ENCODE measurements around the gene SLC35D2.

The SLC35D2 gene

GRCh38 chr9:96398582-96399324 lies 15.2 kb upstream of the SLC35D2 start:
- POLR2A ChIA-PET = no interaction called here
- no peak for TF ChIP-seq ZNF133 (tag by site-specific recombination; IDR thresholded peaks at IDR 0.05)
- no peak for TF ChIP-seq ZXDB (tag by site-specific recombination; IDR thresholded peaks at IDR 0.05)
- TF ChIP-seq ZNF792 (tag by site-specific recombination; IDR thresholded peaks at IDR 0.05) = no peak
- TF ChIP-seq ZFHX2 (tag by site-specific recombination; conservative IDR thresholded peaks at IDR 0.05) = no peak
- no peak for TF ChIP-seq SCRT1 (tag by site-specific recombination; IDR thresholded peaks at IDR 0.05; ENCODE audit: borderline replicate concordance)
- no peak for TF ChIP-seq ZFP37 (tag by site-specific recombination; IDR thresholded peaks at IDR 0.05)
- TF ChIP-seq, protein P1, sequence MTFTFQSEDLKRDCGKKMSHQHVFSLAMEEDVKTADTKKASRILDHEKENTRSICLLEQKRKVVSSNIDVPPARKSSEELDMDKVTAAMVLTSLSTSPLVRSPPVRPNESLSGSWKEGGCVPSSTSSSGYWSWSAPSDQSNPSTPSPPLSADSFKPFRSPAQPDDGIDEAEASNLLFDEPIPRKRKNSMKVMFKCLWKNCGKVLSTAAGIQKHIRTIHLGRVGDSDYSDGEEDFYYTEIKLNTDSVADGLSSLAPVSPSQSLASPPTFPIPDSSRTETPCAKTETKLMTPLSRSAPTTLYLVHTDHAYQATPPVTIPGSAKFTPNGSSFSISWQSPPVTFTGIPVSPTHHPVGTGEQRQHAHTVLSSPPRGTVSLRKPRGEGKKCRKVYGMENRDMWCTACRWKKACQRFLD (tag by site-specific recombination; IDR thresholded peaks at IDR 0.05) = no peak
- TF ChIP-seq ZNF677 (tag by site-specific recombination; IDR thresholded peaks at IDR 0.05) = no peak
- no peak for TF ChIP-seq ZFP41 (tag by site-specific recombination; IDR thresholded peaks at IDR 0.05; ENCODE audit: borderline replicate concordance)
- TF ChIP-seq MYNN (tag by site-specific recombination; IDR thresholded peaks at IDR 0.05; ENCODE audit: borderline replicate concordance) = no peak
- no peak for TF ChIP-seq ZBTB17 (tag by site-specific recombination; IDR thresholded peaks at IDR 0.05)
- TF ChIP-seq, protein P2, sequence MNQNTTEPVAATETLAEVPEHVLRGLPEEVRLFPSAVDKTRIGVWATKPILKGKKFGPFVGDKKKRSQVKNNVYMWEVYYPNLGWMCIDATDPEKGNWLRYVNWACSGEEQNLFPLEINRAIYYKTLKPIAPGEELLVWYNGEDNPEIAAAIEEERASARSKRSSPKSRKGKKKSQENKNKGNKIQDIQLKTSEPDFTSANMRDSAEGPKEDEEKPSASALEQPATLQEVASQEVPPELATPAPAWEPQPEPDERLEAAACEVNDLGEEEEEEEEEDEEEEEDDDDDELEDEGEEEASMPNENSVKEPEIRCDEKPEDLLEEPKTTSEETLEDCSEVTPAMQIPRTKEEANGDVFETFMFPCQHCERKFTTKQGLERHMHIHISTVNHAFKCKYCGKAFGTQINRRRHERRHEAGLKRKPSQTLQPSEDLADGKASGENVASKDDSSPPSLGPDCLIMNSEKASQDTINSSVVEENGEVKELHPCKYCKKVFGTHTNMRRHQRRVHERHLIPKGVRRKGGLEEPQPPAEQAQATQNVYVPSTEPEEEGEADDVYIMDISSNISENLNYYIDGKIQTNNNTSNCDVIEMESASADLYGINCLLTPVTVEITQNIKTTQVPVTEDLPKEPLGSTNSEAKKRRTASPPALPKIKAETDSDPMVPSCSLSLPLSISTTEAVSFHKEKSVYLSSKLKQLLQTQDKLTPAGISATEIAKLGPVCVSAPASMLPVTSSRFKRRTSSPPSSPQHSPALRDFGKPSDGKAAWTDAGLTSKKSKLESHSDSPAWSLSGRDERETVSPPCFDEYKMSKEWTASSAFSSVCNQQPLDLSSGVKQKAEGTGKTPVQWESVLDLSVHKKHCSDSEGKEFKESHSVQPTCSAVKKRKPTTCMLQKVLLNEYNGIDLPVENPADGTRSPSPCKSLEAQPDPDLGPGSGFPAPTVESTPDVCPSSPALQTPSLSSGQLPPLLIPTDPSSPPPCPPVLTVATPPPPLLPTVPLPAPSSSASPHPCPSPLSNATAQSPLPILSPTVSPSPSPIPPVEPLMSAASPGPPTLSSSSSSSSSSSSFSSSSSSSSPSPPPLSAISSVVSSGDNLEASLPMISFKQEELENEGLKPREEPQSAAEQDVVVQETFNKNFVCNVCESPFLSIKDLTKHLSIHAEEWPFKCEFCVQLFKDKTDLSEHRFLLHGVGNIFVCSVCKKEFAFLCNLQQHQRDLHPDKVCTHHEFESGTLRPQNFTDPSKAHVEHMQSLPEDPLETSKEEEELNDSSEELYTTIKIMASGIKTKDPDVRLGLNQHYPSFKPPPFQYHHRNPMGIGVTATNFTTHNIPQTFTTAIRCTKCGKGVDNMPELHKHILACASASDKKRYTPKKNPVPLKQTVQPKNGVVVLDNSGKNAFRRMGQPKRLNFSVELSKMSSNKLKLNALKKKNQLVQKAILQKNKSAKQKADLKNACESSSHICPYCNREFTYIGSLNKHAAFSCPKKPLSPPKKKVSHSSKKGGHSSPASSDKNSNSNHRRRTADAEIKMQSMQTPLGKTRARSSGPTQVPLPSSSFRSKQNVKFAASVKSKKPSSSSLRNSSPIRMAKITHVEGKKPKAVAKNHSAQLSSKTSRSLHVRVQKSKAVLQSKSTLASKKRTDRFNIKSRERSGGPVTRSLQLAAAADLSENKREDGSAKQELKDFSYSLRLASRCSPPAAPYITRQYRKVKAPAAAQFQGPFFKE (tag by site-specific recombination; IDR thresholded peaks at IDR 0.05; ENCODE audit: borderline replicate concordance) = no peak
- no peak for TF ChIP-seq KLF10 (tag by site-specific recombination; IDR thresholded peaks at IDR 0.05)
- TF ChIP-seq ZNF157 (tag by site-specific recombination; IDR thresholded peaks at IDR 0.05) = no peak
- no peak for TF ChIP-seq ZNF221 (tag by site-specific recombination; IDR thresholded peaks at IDR 0.05; ENCODE audit: borderline replicate concordance)
- TF ChIP-seq ZNF37A (tag by site-specific recombination; IDR thresholded peaks at IDR 0.05) = no peak
- TF ChIP-seq ZNF239 (tag by site-specific recombination; IDR thresholded peaks at IDR 0.05) = no peak
- no peak for TF ChIP-seq CTCF (tag by site-specific recombination; IDR thresholded peaks at IDR 0.05)
- TF ChIP-seq ZFP3 (tag by site-specific recombination; IDR thresholded peaks at IDR 0.05; ENCODE audit: low read depth) = no peak

More at GRCh38 chr9:96398582-96399324, 15.2 kb upstream of the SLC35D2 start:
- no peak overlapping the region for H3K4me3 ChIP-seq (ENCODE audit: low read depth, low read length)
- H3K27ac ChIP-seq (ENCODE audit: extremely low read depth, low read depth, low read length) = no peak overlapping the region
- no peaks in the 10 kb centered on the region for H3K4me1 ChIP-seq (ENCODE audit: control insufficient read depth, insufficient read depth, low read length)
- H3K9me3 ChIP-seq (ENCODE audit: control insufficient read depth, insufficient read depth, low read depth, low read length) = no peaks in the 10 kb centered on the region
- peaks cover 3 to 27% of the 10 kb centered on the region in 2 experiments; a peak in 2 of 3 replicates for H3K36me3 ChIP-seq (ENCODE audit: control insufficient read depth in 2 of 2, insufficient read depth in 1 of 2, low read length in 2 of 2)
- CTCF ChIA-PET = interaction anchor here (0.6 kb wide), 2 partner anchors 20 to 32 kb away, joined by 3 read pairs; no protein-coding TSS in a partner anchor

Data from HEK293 (cell line).